Measurements from ENCODE around the gene SCN9A.

SCN9A gene

GRCh38 chr2:166376488-166376828 is 714 bp upstream of the SCN9A start:
- peak; percentile 9 for DNase-seq (ENCODE audit: low read depth)
- TF ChIP-seq CTCF (IDR thresholded peaks at IDR 0.05; ENCODE audit: insufficient read depth, low read depth, low read length, missing control alignments), result no peak
- peak overlapping the region; percentile 47 for H3K4me3 ChIP-seq (ENCODE audit: low read length)

- H3K4me3 ChIP-seq (ENCODE audit: low read length), result peak overlapping the region; percentile 47
- no peak for TF ChIP-seq CTCF (IDR thresholded peaks at IDR 0.05; ENCODE audit: insufficient read depth, low read depth, low read length, missing control alignments)
- DNase-seq (ENCODE audit: low read depth), result peak; percentile 11
Observed at GRCh38 chr2:166375195-166375735, 479 bp downstream of the SCN9A start.

GRCh38 chr2:166373951-166374350 is 1.8 kb downstream of the SCN9A start:
- TF ChIP-seq CTCF (IDR thresholded peaks at IDR 0.05; ENCODE audit: insufficient read depth, low read depth, low read length, missing control alignments), result no peak

GRCh38 chr2:166373539-166373938 is 2.2 kb downstream of the SCN9A start:
- no peak for TF ChIP-seq CTCF (IDR thresholded peaks at IDR 0.05; ENCODE audit: insufficient read depth, low read depth, low read length, missing control alignments)
- H3K4me3 ChIP-seq (ENCODE audit: low read length), result no peak overlapping the region
- DNase-seq (ENCODE audit: low read depth), result no peak

More at GRCh38 chr2:166373951-166374350, 1.8 kb downstream of the SCN9A start:
- no peak overlapping the region for H3K4me3 ChIP-seq (ENCODE audit: low read length)
- DNase-seq (ENCODE audit: low read depth), result peak; percentile 97

GRCh38 chr2:166373105-166373504 is 2.6 kb downstream of the SCN9A start:
- TF ChIP-seq CTCF (IDR thresholded peaks at IDR 0.05; ENCODE audit: insufficient read depth, low read depth, low read length, missing control alignments), result no peak
- DNase-seq (ENCODE audit: low read depth), result no peak
- no peak overlapping the region for H3K4me3 ChIP-seq (ENCODE audit: low read length)

GRCh38 chr2:166372046-166372445 is 3.7 kb downstream of the SCN9A start:
- TF ChIP-seq CTCF (IDR thresholded peaks at IDR 0.05; ENCODE audit: insufficient read depth, low read depth, low read length, missing control alignments), result no peak
- H3K4me3 ChIP-seq (ENCODE audit: low read length), result no peak overlapping the region

GRCh38 chr2:166365803-166366420 is 9.8 kb downstream of the SCN9A start:
- no peak for TF ChIP-seq CTCF (IDR thresholded peaks at IDR 0.05; ENCODE audit: insufficient read depth, low read depth, low read length, missing control alignments)
- no peak overlapping the region for H3K4me3 ChIP-seq (ENCODE audit: low read length)
- DNase-seq (ENCODE audit: low read depth), result no peak

More at GRCh38 chr2:166372046-166372445, 3.7 kb downstream of the SCN9A start:
- DNase-seq (ENCODE audit: low read depth), result no peak

All from epithelial cell of esophagus (primary cell).